ENCODE data around the gene SUPT20HL2.

DNA sequence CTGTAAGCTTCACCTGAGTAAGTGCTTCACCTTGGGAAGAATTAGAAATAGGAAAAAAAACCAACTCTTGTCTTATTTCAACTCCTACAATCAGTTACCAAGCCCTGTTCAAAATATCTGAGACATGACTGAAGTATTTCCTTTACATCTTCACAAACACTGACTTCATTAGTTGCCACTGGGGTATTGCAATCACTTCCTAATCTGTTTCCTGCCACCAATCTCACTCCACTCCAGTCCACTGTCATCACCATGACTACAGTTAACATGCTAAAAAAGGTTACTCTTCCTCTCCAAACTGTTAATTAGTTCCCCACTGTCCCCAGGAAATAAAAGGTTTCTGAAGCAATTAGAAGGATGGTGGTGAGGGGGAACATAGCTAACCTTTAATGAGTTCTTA, 43.2 kb upstream of the SUPT20HL2 start:
- no peak for TF ChIP-seq EZH2 (IDR thresholded peaks at IDR 0.05; ENCODE audit: low read depth)
- TF ChIP-seq, protein P1, sequence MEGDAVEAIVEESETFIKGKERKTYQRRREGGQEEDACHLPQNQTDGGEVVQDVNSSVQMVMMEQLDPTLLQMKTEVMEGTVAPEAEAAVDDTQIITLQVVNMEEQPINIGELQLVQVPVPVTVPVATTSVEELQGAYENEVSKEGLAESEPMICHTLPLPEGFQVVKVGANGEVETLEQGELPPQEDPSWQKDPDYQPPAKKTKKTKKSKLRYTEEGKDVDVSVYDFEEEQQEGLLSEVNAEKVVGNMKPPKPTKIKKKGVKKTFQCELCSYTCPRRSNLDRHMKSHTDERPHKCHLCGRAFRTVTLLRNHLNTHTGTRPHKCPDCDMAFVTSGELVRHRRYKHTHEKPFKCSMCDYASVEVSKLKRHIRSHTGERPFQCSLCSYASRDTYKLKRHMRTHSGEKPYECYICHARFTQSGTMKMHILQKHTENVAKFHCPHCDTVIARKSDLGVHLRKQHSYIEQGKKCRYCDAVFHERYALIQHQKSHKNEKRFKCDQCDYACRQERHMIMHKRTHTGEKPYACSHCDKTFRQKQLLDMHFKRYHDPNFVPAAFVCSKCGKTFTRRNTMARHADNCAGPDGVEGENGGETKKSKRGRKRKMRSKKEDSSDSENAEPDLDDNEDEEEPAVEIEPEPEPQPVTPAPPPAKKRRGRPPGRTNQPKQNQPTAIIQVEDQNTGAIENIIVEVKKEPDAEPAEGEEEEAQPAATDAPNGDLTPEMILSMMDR (conservative IDR thresholded peaks at IDR 0.05), result no peak

Data from PC-9 (cell line).